Measurements from ENCODE around the gene ADCYAP1R1. TPM values are rescaled to one million over a fixed set of nuclear protein-coding genes. Genes with fewer than 3 reads are reported as not detected.

Gene ADCYAP1R1
- total RNA-seq, 1 experiment from 2014 or later = 0.12 TPM

- RAD21 ChIA-PET (ENCODE audit: low non-redundant PET in 1 of 2, low total read pairs in 2 of 2, uncharacterized antibody in 2 of 2, unreplicated experiment in 2 of 2) = no interaction called here
- no peaks in the 10 kb centered on the region for H4K20me1 ChIP-seq (ENCODE audit: insufficient read depth)
- POLR2A ChIA-PET = no interaction called here
- H3K4me3 ChIP-seq (replicated peaks in 1 of 2; ENCODE audit: low read depth in 1 of 2, low read length in 2 of 2) = no peak overlapping the region
- H3K27ac ChIP-seq (ENCODE audit: low read depth, low read length) = no peak overlapping the region
- ATAC-seq (no peak), DNase-seq (ENCODE audit: low read depth, low spot score) (no peak)
- TF ChIP-seq SIN3A (IDR thresholded peaks at IDR 0.05; ENCODE audit: low read depth) (no peak), FOSL1 (IDR thresholded peaks at IDR 0.05; ENCODE audit: low read depth) (no peak), CEBPB (IDR thresholded peaks at IDR 0.05; ENCODE audit: low read depth) (no peak), TCF7L2 (IDR thresholded peaks at IDR 0.05; ENCODE audit: borderline replicate concordance, extremely low read depth, insufficient read depth, insufficient read length) (no peak), EZH2phosphoT487 (IDR thresholded peaks at IDR 0.05; ENCODE audit: borderline replicate concordance) (no peak), ZNF274 (IDR thresholded peaks at IDR 0.05; ENCODE audit: low read depth, low read length) (no peak), POLR2A (IDR thresholded peaks at IDR 0.05; ENCODE audit: borderline replicate concordance, extremely low read depth, insufficient read depth, insufficient read length) (no peak), CTCF (IDR thresholded peaks at IDR 0.05 in 2 of 3, conservative IDR thresholded peaks at IDR 0.05 in 1 of 3; ENCODE audit: borderline replicate concordance in 1 of 3, insufficient read depth in 1 of 3, low read depth in 2 of 3, low read length in 2 of 3) (no peak), ZFX (IDR thresholded peaks at IDR 0.05) (no peak), SRF (IDR thresholded peaks at IDR 0.05; ENCODE audit: low read depth) (no peak), EGR1 (IDR thresholded peaks at IDR 0.05; ENCODE audit: low read depth) (no peak), YY1 (IDR thresholded peaks at IDR 0.05; ENCODE audit: extremely low read depth, insufficient replicate concordance, low read depth, low read length) (no peak), POLR2AphosphoS5 (IDR thresholded peaks at IDR 0.05; ENCODE audit: low read depth, low read length) (no peak), RAD21 (IDR thresholded peaks at IDR 0.05; ENCODE audit: low read depth) (no peak), JUND (IDR thresholded peaks at IDR 0.05) (no peak), ZBTB33 (IDR thresholded peaks at IDR 0.05; ENCODE audit: extremely low read depth, insufficient replicate concordance, low read length) (no peak), CBX3 (IDR thresholded peaks at IDR 0.05; ENCODE audit: low read depth) (no peak)
- TF ChIP-seq, protein P1, sequence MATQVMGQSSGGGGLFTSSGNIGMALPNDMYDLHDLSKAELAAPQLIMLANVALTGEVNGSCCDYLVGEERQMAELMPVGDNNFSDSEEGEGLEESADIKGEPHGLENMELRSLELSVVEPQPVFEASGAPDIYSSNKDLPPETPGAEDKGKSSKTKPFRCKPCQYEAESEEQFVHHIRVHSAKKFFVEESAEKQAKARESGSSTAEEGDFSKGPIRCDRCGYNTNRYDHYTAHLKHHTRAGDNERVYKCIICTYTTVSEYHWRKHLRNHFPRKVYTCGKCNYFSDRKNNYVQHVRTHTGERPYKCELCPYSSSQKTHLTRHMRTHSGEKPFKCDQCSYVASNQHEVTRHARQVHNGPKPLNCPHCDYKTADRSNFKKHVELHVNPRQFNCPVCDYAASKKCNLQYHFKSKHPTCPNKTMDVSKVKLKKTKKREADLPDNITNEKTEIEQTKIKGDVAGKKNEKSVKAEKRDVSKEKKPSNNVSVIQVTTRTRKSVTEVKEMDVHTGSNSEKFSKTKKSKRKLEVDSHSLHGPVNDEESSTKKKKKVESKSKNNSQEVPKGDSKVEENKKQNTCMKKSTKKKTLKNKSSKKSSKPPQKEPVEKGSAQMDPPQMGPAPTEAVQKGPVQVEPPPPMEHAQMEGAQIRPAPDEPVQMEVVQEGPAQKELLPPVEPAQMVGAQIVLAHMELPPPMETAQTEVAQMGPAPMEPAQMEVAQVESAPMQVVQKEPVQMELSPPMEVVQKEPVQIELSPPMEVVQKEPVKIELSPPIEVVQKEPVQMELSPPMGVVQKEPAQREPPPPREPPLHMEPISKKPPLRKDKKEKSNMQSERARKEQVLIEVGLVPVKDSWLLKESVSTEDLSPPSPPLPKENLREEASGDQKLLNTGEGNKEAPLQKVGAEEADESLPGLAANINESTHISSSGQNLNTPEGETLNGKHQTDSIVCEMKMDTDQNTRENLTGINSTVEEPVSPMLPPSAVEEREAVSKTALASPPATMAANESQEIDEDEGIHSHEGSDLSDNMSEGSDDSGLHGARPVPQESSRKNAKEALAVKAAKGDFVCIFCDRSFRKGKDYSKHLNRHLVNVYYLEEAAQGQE (IDR thresholded peaks at IDR 0.05; ENCODE audit: low read depth) = no peak
- TF ChIP-seq, protein P2, sequence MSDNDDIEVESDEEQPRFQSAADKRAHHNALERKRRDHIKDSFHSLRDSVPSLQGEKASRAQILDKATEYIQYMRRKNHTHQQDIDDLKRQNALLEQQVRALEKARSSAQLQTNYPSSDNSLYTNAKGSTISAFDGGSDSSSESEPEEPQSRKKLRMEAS (IDR thresholded peaks at IDR 0.05) = no peak
- intact Hi-C loops (cut with micrococcal nuclease) = no loop called here
- no peaks in the 10 kb centered on the region for H3K27me3 ChIP-seq (ENCODE audit: insufficient read depth, low read length)
- no TSS peak for BruUV-seq (replicated peaks)
- CTCF ChIA-PET = no interaction called here
- no peak overlapping the region for H3K4me2 ChIP-seq (ENCODE audit: low read length)
- no peak overlapping the region for H2AFZ ChIP-seq (ENCODE audit: low read depth, low read length, poor library complexity, severe bottlenecking)
- H3K79me2 ChIP-seq (ENCODE audit: insufficient read depth, low read length) = no peaks in the 10 kb centered on the region
- no peaks in the 10 kb centered on the region for H3K36me3 ChIP-seq (ENCODE audit: control insufficient read depth in 1 of 2, insufficient read depth in 2 of 2, low read length in 2 of 2)
- no peaks in the 10 kb centered on the region for H3K9me3 ChIP-seq (ENCODE audit: control insufficient read depth in 1 of 2, insufficient read depth in 1 of 2, low read depth in 1 of 2, low read length in 2 of 2)
- H3K9me2 ChIP-seq (ENCODE audit: insufficient read depth) = no peaks in the 10 kb centered on the region
- H3K4me1 ChIP-seq (ENCODE audit: control insufficient read depth in 1 of 2, insufficient read depth in 2 of 2, low read length in 2 of 2) = no peaks in the 10 kb centered on the region; a peak in 2 of 4 replicates
- no peak overlapping the region for H3K9ac ChIP-seq (ENCODE audit: low read length)
Measured at GRCh38 chr7:31058688-31059087, 6.6 kb downstream of the ADCYAP1R1 start.

Data from HCT116 (cell line).